Stimulated activated CD8-positive, alpha-beta memory T cell treated with anti-CD3 and anti-CD28 coated beads, Interleukin-7, amount 100 ng/mL, for 1 hour (primary cell): ENCODE results near the gene TTBK2.
"Not testable (repeated sequence)": the region's sequence is repeated elsewhere in the genome, so short reads cannot be mapped to it uniquely, and the experiment has no call there.

Source experiments
- DNase-seq, 2 donors: peaks; one replicate each; pipeline ENCODE4 v3.0.0-alpha.2; 2020; ENCODE audit warnings: low read depth in 2 of 2

Gene TTBK2

GRCh38 chr15:42764154-42764731, 156.3 kb downstream of the TTBK2 start:
- DNase-seq: not testable (repeated sequence)

GRCh38 chr15:42761813-42762212, 158.8 kb downstream of the TTBK2 start:
- DNase-seq: not testable (repeated sequence)

GRCh38 chr15:42760759-42761158, 159.8 kb downstream of the TTBK2 start:
- DNase-seq: no peak

GRCh38 chr15:42759093-42759492, 161.5 kb downstream of the TTBK2 start:
- no peak for DNase-seq

- DNase-seq: no peak
These were observed 170.3 kb downstream of the TTBK2 start for GRCh38 chr15:42750306-42750705.

- DNase-seq: no peak
These were observed 171.3 kb downstream of the TTBK2 start for GRCh38 chr15:42749266-42749665.

- no peak for DNase-seq
These were observed 176.4 kb downstream of the TTBK2 start for GRCh38 chr15:42744195-42744594.

- no peak for DNase-seq
These were observed 178.4 kb downstream of the TTBK2 start for GRCh38 chr15:42742149-42742548.

GRCh38 chr15:42741710-42742109, 178.9 kb downstream of the TTBK2 start:
- DNase-seq: no peak

- DNase-seq: no peak
These were observed 182.8 kb downstream of the TTBK2 start for GRCh38 chr15:42737529-42738328.

GRCh38 chr15:42736793-42737528, 183.6 kb downstream of the TTBK2 start, which contains the start of gene CDAN1:
Gene CDAN1 (minus strand): TSS chr15:42737128. CDS start chr15:42737102, 26 bp downstream.
- peak; percentile 85 to 88 for DNase-seq

- no peak for DNase-seq
These were observed 184.3 kb downstream of the TTBK2 start for GRCh38 chr15:42736178-42736792.

GRCh38 chr15:42735382-42736165, 185.0 kb downstream of the TTBK2 start:
- no peak for DNase-seq

- no peak for DNase-seq
These were observed 186.4 kb downstream of the TTBK2 start for GRCh38 chr15:42734076-42734672.

GRCh38 chr15:42733027-42733426, 187.6 kb downstream of the TTBK2 start:
- DNase-seq: no peak

GRCh38 chr15:42732095-42732827, 188.3 kb downstream of the TTBK2 start:
- DNase-seq: no peak

- no peak for DNase-seq
These were observed 189.1 kb downstream of the TTBK2 start for GRCh38 chr15:42731461-42731860.

GRCh38 chr15:42730536-42730935, 190.0 kb downstream of the TTBK2 start:
- DNase-seq: no peak

GRCh38 chr15:42730135-42730534, 190.4 kb downstream of the TTBK2 start:
- DNase-seq: no peak

GRCh38 chr15:42729409-42729808, 191.2 kb downstream of the TTBK2 start:
- no peak for DNase-seq
